Kidney capillary endothelial cell (primary cell): ENCODE data around the gene TRAPPC13.
"Not testable (repeated sequence)": the region's sequence is repeated elsewhere in the genome, so short reads cannot be mapped to it uniquely, and the experiment has no call there.

Source experiments
- DNase-seq: peaks from one replicate; pipeline ENCODE4 v3.0.0-alpha.2; 2018; ENCODE audit warnings: low spot score

The TRAPPC13 gene, protein sequence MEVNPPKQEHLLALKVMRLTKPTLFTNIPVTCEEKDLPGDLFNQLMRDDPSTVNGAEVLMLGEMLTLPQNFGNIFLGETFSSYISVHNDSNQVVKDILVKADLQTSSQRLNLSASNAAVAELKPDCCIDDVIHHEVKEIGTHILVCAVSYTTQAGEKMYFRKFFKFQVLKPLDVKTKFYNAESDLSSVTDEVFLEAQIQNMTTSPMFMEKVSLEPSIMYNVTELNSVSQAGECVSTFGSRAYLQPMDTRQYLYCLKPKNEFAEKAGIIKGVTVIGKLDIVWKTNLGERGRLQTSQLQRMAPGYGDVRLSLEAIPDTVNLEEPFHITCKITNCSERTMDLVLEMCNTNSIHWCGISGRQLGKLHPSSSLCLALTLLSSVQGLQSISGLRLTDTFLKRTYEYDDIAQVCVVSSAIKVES

DNA sequence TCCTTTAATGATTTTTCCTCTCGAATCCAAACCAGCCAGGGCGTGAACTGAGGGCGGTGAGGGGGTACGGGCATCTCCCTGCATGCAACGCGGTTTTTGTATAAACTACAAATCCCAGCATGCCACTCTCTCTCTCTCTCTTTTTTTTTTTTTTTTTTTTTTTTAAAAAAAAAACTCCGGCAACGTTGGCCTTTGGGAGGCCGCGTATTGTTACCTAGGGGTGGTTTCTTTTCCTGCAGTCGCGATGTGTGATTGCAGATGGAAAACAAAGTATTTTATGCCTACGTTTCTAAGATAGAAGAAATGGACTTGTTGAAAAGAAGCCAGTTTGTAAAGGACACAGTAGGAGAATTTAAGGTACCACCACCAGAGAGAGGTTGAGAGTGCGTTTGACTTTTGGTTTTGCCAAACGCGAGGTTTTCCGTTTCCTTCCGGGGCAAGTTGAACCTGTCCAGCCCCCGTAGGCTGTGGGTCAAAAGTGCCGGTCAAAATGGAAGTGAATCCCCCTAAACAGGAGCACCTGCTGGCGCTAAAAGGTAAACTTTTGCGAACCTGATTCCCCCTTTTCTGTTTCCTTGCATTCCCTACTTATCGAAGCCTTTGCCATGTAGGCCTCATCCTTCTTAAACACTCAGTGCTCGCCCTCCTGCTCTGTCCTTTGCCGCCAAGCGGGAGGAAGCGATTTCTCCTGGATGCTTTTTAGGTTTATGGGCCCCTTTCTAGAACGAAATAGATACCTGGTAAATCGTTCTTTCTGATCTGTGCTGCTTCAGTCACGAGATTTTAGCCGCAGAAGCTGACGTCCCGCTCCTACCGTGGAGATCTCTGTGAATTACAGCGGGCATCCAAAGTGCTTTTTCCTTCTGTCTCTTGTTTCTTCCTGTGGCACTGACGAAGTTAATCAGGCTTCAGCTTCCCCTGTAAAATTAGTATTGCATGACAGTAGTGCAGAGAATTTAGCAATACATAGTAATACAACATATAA lies at the start of gene TRAPPC13, which contains the start of gene SHLD3:
TRAPPC13 (plus strand) TSS at position 457 of the 985 bp plus-strand sequence; CDS start at position 491, 34 bp downstream.
SHLD3 (plus strand) TSS at position 457 of the 985 bp plus-strand sequence. CDS start 4,561 bp downstream, outside the sequence.
- DNase-seq, result peak; percentile 76

DNA sequence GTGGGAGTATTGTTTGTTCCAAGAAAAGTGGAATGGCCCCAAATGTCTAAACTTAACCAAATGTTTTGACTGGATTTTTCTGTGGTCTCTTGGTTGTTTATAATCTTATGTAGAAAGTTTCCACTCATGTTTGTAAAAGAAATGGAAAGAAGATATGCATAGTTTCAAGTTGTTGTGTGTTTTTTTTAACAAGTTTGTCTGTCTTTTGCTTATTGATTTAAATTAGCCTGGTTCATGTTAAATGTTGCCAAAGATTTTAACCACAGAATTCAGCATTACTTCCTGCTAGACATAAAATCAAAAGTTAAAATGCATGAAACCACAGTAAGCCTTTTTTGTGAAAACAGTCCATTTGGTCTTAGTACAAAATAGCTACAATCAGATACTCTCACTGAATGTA lies 47.7 kb upstream of the TRAPPC13 start:
- no peak for DNase-seq

- DNase-seq, result peak; percentile 10
Observed at GRCh38 chr5:65588694-65589093, 36.1 kb upstream of the TRAPPC13 start.

- DNase-seq, result not testable (repeated sequence)
Observed at GRCh38 chr5:65601761-65602160, 23.1 kb upstream of the TRAPPC13 start.

GRCh38 chr5:65611524-65611923 lies 13.3 kb upstream of the TRAPPC13 start:
- DNase-seq, result no peak

- no peak for DNase-seq
Observed at GRCh38 chr5:65612298-65612907, 12.4 kb upstream of the TRAPPC13 start.

GRCh38 chr5:65620021-65620420 lies 4.8 kb upstream of the TRAPPC13 start:
- DNase-seq, result no peak

DNA sequence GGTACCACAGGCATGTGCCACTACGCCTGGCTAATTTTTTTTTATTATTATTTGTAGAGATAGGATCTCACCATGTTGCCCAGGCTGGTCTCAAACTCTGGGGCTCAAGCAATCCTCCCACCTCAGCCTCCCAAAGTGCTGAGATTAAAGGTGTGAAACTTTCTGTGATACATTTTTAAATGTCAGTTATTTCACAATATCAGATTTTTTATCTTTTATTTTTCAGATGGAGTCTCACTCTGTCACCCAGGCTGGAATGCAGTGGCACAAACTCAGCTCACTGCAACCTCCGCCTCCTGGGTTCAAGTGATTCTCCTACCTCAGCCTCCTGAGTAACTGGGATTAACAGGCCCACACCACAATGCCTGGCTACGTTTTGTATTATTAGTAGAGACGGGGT lies 2.9 kb upstream of the TRAPPC13 start:
- DNase-seq, result not testable (repeated sequence)

GRCh38 chr5:65623482-65623881 lies 1.3 kb upstream of the TRAPPC13 start:
- DNase-seq, result peak; percentile 1

DNA sequence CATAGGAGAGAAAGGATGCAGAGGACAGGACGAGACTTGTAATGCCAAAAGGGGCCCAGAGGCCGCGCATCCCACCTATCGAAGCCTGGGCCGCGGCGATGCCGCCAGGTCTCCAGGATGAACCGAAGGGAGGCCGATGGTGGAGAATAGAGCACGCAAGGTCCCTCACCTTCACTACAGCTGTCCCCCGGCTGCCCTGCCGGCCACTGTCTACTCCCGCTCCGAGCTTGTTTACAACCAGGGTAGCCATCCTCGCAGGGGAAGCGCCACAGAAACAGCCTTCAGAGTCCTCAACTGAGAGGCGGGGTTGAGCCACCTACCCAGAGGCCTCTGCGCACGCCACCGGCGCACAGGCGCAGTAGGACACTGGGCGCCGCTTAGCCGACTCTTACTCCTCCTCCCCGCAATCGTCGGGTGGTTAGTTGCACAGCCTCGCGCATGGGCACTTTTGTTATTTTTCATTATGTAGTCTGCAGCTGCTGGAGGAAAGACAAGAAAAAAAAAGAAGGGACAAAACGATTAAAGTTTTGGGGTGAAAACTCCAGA lies 729 bp upstream of the TRAPPC13 start, which contains the start of gene TRIM23:
TRIM23 (minus strand) TSS at position 309 of the 546 bp plus-strand sequence; CDS start at position 250, 59 bp downstream.
- peak; percentile 95 for DNase-seq

GRCh38 chr5:65625743-65626142 lies 916 bp downstream of the TRAPPC13 start:
- no peak for DNase-seq

GRCh38 chr5:65630981-65631380 lies 6.2 kb downstream of the TRAPPC13 start:
- DNase-seq, result no peak

- DNase-seq, result no peak
Observed at GRCh38 chr5:65640240-65640639, 15.4 kb downstream of the TRAPPC13 start.

- DNase-seq, result no peak
Observed at GRCh38 chr5:65646938-65647337, 22.1 kb downstream of the TRAPPC13 start.

DNA sequence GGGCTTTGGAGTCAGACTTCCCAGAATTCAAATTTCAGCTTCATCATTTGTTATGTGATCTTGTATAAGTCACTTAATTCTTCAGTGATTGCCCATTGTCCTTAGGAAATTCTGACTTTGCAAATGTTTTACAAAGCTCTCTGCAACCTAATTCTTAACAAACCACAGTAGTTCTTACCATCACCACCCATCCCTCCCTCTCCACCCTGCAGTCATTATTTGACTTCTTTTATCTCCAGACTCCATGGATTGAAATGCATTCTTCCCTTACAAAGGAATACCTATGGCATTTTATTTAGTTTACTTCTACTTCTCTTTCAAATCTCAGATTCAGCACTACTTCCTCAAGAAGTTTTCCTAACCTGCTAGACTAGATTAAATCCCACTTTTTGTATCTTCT lies 23.1 kb downstream of the TRAPPC13 start:
- no peak for DNase-seq

DNA sequence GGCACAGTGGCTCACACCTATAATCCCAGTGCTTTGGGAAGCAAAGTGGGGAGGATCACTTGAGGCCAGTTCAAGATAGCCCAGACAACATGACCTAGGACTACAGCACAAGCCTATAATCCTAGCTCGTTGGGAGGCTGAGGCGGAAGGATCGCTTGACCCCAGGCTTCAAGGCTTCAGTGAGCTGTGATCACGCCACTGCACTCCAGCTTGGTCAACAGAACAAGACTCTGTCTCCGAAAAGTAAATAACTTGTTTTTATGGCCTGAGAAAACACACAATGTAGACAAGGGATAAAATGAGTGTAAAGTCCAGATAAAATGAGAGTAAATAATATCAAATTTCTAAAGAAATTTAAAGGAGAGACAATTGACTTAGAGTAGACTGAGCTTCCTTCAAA lies 26.3 kb downstream of the TRAPPC13 start:
- no peak for DNase-seq

GRCh38 chr5:65654713-65655112 lies 29.9 kb downstream of the TRAPPC13 start:
- DNase-seq, result no peak

DNA sequence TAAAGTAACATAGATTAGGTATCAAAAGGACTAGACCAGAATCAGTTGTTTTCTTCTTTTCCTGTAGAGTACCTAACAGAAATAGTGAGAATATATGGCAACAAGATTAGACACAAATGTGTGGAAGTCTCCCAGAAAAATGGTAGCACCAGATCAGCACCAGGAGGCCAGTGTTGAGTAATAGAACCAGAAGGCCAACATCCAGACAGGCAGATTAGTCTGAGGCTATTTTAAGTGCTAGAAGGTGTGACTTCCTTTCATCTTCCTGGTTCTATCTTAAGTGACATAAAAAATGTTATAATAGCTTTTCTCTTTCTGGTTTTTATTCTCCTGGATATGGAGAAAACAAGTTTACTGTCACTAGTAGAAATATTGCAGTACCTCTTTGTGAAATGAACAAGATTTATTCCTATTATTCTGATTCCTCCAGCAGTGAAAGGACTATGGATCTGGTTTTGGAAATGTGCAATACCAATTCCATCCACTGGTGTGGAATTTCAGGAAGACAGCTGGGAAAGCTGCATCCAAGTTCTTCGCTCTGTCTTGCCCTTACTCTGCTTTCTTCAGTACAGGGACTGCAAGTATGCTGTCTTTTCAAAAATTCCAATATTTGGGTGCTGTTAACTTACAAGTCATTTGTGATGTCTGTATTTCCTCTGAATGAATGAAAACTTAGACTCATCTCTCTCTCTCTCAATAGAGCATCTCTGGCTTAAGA lies 39.1 kb downstream of the TRAPPC13 start:
- DNase-seq, result peak; percentile 21

- no peak for DNase-seq
Observed at GRCh38 chr5:65668696-65669095, 43.9 kb downstream of the TRAPPC13 start.

- no peak for DNase-seq
Observed at GRCh38 chr5:65672796-65673195, 48.0 kb downstream of the TRAPPC13 start.

- no peak for DNase-seq
Observed at GRCh38 chr5:65674749-65675148, 49.9 kb downstream of the TRAPPC13 start.
